ENCODE results near the gene E2F7.

The E2F7 gene

GRCh38 chr12:77016606-77017005 lies 48.8 kb downstream of the E2F7 start:
- DNase-seq (ENCODE audit: low read depth in 2 of 2) = no peak

GRCh38 chr12:77013091-77013490 lies 52.3 kb downstream of the E2F7 start:
- no peak for DNase-seq (ENCODE audit: low read depth in 2 of 2)

- DNase-seq (ENCODE audit: low read depth in 2 of 2) = peak; percentile 31 to 39
These were observed 54.4 kb downstream of the E2F7 start for GRCh38 chr12:77010691-77011548.

GRCh38 chr12:77007476-77007875 lies 57.9 kb downstream of the E2F7 start:
- DNase-seq (ENCODE audit: low read depth in 2 of 2) = no peak

GRCh38 chr12:77005611-77006098 lies 59.7 kb downstream of the E2F7 start:
- no peak for DNase-seq (ENCODE audit: low read depth in 2 of 2)

- no peak for DNase-seq (ENCODE audit: low read depth in 2 of 2)
These were observed 61.5 kb downstream of the E2F7 start for GRCh38 chr12:77003914-77004313.

GRCh38 chr12:77003246-77003645 lies 62.1 kb downstream of the E2F7 start:
- no peak for DNase-seq (ENCODE audit: low read depth in 2 of 2)

- DNase-seq (ENCODE audit: low read depth in 2 of 2) = no peak
These were observed 63.0 kb downstream of the E2F7 start for GRCh38 chr12:77002382-77002781.

GRCh38 chr12:77001276-77001675 lies 64.1 kb downstream of the E2F7 start:
- DNase-seq (ENCODE audit: low read depth in 2 of 2) = no peak

- no peak for DNase-seq (ENCODE audit: low read depth in 2 of 2)
These were observed 66.3 kb downstream of the E2F7 start for GRCh38 chr12:76998908-76999556.

- DNase-seq (ENCODE audit: low read depth in 2 of 2) = no peak
These were observed 67.0 kb downstream of the E2F7 start for GRCh38 chr12:76998386-76998785.

GRCh38 chr12:76997011-76997780 lies 68.2 kb downstream of the E2F7 start:
- DNase-seq (ENCODE audit: low read depth in 2 of 2) = no peak

GRCh38 chr12:76990716-76991115 lies 74.7 kb downstream of the E2F7 start:
- DNase-seq (ENCODE audit: low read depth in 2 of 2) = no peak

- DNase-seq (ENCODE audit: low read depth in 2 of 2) = no peak
These were observed 80.8 kb downstream of the E2F7 start for GRCh38 chr12:76984566-76984965.

GRCh38 chr12:76983420-76983819 lies 81.9 kb downstream of the E2F7 start:
- DNase-seq (ENCODE audit: low read depth in 2 of 2) = no peak

- no peak for DNase-seq (ENCODE audit: low read depth in 2 of 2)
These were observed 85.2 kb downstream of the E2F7 start for GRCh38 chr12:76980196-76980595.

- DNase-seq (ENCODE audit: low read depth in 2 of 2) = no peak
These were observed 88.5 kb downstream of the E2F7 start for GRCh38 chr12:76976777-76977382.
